LoVo (cell line): ENCODE results near the gene CDC42BPA.
"Not testable (repeated sequence)": the region's sequence is repeated elsewhere in the genome, so short reads cannot be mapped to it uniquely, and the experiment has no call there.

Source experiments
- DNase-seq: peaks from one replicate; pipeline ENCODE4 v3.0.0-alpha.2; 2016; ENCODE audit warnings: low spot score

The CDC42BPA gene

DNA sequence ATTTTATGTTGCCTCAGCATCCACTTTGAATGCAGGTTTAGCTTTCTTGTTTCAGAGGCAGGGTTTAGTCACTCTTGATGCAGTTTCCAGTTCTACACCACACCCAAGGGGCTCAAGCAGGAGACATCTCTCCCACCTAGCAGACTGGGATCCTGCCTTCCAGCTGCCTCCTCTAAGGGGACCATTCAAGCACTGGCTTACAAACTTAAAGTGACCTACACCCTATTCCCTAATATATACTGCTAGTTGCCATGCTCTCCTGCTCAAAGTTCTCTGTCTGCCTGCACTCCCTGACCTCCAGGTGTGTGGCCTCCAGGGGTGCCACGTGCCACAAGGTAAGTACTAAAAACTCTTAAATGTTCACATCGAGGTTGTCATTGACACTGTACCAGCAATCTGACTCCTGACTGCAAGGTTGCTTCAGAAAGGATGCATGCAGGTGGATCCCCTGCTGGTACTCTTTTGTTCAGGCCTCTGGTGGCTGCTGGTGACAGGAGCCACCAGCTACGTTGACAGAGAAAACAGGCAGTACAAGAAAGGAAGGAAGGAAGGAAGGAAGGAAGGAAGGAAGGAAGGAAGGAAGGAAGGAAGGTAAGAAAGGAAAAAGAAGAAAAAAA, 192.3 kb downstream of the CDC42BPA start:
- DNase-seq, result no peak

DNA sequence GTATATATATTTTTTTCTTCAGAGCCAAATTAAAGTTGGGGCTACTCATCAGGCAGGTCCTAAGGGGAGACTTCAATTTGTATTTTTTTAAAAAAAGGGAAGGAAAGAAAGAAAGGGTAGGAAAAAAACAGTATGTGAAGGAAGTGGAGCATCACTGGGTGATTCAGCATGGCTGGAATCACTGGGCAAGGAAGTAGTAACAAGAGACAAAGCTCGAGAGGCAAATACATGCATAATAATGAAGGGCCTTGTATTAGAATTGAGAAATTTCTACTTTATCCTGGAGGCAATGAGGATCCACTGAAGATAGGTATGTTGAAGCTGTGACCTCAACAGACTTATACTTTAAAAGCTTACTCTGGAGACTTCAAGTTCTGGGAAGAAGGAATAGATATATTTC, 193.8 kb downstream of the CDC42BPA start:
- no peak for DNase-seq

DNA sequence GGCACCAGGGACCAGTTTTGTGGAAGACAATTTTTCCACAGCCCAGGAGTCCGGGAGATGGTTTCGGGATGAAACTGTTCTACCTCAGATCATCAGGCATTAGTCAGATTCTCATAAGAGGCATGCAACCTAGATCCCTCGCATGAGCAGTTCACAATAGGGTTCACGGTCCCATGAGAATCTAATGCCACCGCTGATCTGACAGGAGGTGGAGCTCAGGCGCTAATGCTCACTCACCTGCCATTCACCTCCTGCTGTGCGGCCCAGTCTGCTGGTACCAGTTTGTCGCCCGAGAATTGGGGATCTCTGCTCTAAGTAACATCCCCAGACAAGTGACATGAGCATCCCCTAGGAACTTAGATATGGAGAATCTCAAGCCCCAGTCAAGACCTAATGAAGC, 197.5 kb downstream of the CDC42BPA start:
- DNase-seq, result no peak

DNA sequence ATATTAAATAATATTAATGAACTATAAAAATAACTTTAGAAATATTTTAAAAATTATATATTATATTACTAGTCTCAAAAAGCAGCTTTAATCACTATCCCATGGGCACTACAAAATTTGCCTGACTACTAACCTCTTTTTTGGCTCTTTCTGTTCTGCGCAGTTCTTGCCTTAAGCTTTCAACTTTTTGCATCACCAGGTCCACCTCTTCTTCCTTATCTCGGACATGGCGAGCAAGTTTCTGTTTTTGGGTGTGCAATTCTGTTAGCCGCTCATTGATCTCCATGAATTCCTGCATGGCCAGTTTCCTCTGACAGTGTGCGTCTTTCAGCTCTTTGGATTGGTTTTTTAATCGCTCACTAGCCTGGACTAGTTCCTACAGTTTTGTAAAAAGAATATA, 205.8 kb downstream of the CDC42BPA start:
- DNase-seq, result no peak

DNA sequence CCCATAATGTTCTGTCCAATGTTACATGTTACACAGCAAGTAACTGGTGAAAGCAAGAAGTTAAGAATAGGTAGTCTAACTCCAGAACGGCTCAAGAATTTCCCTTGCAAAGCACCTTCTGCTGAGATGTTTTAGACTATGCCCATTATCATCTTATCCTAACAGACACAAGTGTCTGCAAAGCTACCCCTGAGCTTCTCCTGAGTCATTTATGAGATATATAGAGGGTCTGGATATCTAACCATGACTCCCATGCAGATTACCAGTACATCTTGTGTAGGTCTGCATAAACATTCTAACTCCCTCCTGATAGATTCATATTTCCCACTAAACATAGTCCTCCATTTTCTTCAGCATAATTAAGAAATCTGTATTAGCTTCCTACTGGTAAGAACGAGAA, 206.5 kb downstream of the CDC42BPA start:
- DNase-seq, result no peak

DNA sequence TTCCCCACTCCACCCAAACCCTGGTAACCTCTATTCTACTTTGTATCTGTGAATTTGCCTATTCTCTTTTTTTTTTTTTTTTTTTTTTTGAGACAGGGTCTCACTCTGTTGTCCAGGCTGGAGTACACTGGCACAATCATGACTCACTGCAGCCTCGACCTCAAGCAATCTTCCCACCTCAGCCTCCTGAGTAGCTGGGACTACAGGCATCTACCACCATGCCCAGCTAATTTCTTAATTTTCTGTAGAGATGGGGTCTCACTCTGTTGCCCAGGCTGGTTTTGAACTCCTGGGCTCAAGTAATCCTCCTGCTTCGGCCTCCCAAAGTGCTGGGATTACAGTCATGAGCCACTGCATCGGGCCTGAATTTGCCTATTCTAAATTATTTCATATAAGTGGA, 213.0 kb downstream of the CDC42BPA start:
- not testable (repeated sequence) for DNase-seq

DNA sequence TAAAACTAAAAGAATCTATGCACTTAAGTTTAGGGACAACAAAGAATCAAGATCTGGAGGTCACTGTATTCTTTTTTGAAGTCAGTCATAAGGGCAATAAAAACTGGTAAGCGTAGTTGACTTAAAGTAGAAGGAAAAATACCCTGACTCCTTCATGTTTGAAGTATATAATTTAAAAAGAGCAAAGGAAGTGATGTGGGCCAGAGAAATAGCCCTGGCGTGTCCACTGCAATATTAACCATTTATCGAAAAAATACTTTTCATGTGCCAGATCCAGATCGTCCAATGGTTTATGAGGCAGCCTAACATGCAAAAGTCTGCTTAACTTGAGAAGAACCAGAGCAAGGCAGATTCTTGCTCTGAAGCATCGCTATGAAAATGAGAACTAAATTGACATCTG, 216.2 kb downstream of the CDC42BPA start:
- DNase-seq, result no peak

DNA sequence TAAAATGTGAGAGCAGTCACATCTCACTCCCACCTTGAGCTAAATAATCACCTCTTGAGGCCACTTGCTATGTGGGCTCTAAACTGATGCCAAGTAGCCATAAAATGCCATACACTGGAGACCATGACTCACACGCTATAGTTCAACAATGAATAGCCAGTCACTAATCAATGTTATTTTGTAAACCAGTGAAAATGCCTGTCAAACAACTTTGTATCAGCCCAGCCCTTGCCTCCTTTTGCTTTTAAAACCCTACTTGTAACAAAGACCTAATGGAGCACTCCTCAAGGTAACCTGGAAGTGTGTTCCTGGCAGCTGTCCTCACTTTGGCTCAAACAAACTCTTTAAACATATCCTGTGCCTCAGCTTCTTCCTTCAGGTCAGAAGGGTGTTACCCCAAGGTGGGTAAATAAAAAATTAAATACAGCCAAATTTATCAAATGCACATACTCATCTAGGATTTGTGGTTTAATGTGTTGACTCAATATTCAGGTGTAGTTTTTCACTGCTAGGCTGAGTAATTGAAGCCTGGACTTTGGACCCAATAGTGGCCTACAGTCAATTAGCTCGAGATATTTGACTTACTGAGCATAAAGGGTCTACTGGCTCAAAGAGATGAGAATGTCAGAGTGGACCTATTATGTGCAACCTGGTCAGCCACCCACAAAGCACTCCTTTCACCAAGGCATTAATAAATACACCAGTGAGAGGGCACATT, 223.9 kb downstream of the CDC42BPA start:
- DNase-seq, result peak; percentile 74

DNA sequence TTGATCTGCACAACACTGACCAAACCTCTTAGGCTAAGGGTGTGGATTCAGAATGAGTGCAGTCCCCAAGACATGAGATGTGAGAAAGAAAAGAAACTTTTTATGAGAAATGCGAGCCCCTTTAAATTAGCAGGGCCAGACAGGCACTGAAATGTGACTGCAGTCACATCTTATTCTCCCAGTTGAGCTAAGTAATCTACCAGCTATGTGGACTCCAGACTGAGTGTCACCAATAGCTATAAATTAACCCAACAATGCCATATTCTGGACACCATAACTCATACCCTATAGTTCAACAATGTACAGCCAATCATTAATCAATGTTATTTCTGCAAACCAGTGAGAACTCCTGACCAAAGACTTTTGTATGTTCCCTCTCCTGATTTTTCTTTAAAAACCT, 225.0 kb downstream of the CDC42BPA start:
- no peak for DNase-seq

DNA sequence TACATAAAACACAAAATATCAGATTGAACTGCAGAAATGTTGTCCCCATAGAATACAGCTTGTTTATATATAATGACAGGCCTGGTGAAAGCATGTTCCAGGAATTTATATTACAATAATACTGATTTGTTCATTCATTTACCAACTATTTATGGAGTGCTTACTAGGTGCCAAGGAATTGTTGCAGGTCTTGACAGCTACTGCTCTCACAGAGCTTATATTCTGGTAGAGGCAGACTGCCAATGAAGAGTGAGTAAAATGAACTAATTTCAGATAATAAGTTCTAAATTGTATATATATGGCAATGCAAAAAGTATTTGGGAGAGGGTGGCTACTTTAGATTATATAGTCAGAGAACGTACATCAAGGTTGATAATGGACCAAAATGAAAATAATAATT, 226.2 kb downstream of the CDC42BPA start:
- no peak for DNase-seq

DNA sequence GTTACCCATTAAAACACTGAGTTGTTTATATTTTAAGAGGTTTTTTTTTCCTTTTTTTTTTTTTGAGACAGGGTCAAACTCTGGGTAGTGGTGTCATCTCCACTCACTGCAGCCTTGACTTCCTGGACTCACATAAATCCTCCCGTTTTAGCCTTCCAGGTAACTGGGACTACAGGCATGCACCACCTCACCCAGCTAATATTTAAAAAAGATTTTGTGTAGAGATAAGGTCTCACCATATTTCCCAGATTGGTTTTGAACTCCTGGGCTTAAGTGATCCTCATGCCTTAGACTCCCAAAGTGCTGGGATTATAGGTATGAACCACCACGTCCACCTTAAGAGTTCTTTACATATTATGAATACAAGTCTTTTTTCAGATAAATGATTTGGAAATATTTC, 231.7 kb downstream of the CDC42BPA start:
- DNase-seq, result no peak

DNA sequence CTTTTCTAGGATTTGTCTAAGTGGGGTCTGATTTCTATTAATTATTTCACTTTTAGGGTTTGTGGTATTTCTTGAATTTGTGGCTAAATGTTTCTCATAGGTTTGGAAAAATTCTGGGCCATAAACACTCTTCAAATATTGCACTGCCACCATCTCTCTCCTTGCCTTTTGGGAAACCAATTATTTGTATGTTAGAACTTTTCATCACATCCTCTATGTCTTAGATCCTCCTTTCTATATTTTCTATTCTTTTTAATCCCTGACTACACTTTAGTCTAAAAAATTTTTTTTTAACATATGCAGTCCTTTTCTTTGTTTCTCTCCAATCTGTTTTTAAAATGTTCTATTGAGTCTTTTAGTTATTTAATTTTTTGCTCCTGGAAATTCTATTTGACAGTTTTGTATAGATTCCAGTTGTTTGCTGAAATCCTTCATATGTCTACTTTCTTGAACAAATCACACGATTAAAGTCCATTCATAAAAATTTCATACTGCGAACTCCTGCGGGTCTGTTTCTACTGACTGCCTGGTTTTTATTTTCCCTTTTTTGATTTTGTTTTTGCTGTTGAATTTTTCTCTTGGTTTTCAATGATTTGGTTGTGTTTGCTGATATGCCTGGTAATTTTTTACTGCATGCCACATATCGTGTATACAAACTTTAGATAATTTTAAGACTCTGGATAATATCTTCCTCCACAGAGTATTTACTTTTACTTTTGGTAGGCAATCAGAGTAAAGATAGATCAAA, 235.1 kb downstream of the CDC42BPA start:
- no peak for DNase-seq

DNA sequence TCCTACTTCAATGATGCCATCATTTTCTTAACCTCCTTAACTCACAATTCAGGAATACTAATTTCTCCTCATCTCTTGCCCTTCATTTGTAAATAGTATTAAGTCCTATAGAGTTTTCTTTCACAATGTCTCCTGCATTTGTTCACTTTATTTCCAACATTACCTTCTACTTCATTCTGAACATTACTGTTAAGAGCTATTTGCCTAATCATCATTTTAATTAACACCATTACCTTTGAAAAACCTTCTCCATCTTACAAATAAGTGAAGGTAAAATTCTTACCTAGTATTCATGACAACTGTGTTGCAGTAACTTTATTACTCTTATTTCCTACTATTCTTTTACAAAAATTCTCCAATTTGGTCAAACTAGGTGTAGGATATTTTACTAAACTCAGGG, 240.5 kb downstream of the CDC42BPA start:
- DNase-seq, result no peak

DNA sequence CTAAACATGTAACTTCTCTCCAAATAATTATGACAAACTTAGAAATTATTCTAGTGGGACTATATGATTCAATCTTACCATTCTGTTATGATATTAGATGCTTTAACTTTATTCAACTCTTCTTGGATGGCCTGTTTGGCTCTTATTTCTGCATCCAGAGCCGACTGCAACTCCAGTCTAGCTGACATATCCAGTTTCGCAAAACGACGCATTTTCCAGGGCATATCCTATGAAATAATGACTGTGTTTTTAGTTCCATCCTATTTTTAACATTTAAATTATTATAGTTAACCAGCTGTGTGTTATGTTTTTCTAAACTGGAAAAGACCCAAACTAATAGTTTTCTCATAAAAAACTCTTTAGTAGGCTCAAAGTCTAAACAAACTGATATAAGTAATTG, 244.5 kb downstream of the CDC42BPA start:
- no peak for DNase-seq

DNA sequence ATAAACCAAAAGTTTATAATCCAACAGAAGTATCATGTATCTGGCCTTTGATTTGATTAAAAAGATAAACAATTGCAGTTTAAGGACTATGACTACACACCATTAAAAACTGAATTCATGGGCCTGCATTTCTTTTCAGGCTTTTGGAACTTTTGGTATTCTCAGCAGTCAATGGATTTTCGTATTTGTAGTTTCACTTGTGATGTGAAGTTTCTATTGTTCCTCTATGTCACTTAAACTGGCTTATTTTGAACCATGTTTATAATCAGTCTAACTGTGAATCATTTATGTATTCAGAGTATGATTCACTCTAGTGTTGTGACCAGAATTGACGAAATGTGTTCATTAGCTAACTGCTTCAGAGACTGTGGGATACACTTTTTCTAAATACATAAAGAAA, 245.3 kb downstream of the CDC42BPA start:
- no peak for DNase-seq

DNA sequence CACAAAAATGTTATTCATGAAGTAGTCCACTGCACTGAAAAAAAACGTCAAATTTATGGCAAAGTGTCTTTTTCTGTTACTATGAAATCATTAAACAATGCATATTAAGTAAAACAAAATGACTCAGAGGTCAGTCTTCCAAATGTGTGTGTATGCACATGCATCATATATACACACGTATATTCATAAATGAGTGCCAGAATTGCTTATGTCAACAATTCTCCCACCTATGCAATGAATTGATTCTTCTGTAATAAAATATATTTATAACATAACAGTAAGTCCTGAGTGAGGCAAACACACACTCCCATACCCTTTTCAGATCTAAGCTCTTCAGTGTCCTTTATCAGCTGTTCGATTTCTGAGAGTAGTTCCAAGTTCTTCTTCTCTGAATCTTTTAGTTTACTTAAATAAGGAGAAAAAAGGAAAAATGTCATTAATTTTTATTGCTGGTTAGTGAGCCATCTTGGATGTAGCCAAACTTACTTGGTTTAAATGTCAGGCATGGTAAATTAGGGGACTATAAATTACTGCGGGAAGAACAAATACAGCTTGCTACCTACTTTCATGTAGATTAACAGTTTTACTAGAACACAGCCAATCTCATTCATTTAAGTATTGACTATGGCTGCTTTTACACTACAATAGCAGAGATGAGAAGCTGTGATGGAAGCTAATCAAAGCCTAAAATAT, 246.3 kb downstream of the CDC42BPA start:
- no peak for DNase-seq

DNA sequence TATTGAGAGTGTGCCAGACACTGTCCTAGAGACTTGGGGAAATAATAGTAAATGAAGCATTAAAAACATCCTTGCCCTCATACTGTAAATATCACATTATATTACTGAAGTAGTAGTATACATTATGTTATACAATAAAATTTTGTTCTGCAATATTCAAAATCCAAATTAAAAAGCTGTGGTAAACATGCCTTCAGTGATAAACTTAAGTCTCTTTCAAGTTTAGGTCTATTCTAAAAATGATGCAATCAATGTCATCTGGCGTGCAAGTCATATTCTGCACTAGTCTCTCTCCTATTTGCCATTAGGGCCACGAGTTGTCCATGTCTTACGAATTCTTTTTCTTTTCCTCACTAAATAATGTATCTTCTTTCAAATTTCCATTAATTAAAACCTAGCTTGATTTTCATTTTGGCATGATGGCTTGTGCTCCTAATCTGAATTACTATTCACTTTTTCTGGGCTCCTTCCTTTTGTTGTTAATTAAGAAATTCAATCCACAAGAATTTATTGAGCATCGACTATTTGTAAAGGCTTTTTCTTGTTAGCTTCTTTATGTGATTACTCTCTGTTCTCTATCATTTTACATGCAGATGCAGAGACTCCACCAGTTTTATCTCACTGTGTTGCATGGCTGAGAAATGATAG, 247.5 kb downstream of the CDC42BPA start:
- DNase-seq, result no peak

DNA sequence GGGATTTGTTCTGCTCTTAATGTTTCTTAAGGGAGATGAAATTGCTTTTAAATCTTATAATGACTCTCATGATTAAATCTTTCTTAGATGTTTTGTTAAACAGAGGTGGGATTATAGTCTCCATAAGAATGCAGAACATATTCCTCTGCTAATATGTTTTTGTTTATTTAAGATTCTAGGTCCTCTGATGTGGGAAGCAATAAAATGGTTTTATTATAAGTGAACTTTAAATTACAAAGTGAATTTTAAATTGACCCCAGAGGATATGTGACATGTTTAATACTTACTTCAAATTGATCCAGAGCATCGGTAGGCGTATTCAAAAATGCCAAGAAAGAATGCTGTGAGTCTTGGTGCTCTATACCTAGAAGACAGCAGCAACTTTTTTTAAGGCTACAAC, 248.8 kb downstream of the CDC42BPA start:
- DNase-seq, result peak; percentile 32

DNA sequence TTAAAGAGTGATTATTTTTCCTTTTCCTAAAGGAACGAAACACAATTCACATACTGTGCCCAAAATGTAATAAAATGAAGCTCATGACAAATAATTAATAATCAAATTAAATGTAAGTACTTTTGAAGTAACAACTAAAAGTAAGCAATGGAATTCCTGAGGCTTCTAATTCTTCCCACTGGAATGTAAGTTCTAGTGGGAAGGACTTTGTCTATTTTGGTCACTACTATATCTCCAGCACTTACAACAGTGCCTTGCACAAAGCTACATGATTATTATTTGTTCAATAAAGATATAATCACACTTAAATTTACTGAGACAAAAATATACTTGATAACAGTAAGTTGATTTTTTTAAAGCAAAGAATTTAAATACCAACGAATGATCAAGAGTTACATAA, 249.4 kb downstream of the CDC42BPA start:
- DNase-seq, result no peak

DNA sequence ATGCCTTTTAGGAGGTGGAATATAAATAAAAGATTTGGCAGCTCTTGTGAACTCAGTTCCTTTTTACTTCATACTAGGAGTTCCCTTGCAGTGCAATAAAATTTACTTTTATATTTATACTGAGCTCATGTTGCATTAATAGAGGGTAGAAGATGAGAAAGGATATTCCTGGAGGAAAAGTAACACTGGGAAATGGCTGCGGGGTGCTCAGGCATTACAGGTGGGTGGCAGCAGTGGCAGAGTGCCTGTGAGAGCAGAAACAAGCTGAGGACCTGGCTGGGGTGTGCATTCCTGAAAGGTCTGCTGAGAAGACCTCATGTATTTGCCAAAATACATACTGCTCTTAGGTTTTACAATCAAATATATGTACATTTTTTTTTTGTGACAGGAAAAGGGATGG, 251.3 kb downstream of the CDC42BPA start:
- no peak for DNase-seq

DNA sequence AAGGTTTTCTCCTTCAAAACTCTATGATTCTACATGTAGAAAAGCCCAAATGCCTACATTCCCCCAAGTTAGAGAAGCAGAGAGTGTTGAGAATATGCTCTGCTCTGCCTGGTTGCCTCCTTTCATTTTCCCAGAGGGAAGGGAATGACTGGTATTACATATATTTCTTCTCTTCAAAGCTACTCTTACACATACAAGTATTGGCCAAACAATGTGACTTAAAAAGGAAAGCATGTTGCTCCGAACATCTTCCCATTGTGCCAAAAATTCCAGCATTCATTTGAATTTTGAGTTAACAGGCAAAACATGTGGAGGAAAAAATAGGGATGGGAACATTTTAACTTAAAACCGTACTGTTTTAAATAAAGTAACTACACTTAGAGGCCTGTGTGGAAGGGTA, 253.0 kb downstream of the CDC42BPA start:
- DNase-seq, result no peak

DNA sequence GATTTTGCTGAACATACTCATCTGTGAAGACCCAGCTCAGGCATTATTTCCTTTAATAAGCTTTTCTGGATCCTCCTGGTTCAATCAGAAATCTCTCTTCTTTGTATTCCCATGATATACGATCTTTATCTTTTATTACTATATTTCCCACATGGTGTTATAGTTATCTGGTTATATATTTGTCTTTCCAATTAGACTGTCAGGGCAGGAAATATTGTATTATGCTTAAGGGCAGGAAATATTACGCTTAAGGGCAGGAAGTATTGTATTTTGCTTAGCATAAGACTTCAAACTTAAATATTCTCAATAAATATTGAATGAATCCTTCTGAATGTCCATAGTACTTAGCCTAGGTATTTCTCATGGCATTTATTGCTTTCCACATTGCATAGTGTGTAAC, 256.0 kb downstream of the CDC42BPA start:
- DNase-seq, result no peak
